Measurements from ENCODE around the gene ADGRL4. TPM values are rescaled to one million over a fixed set of nuclear protein-coding genes. Genes with fewer than 3 reads are reported as not detected.

Gene ADGRL4
- total RNA-seq, 1 experiment from 2014 or later = 0.10 TPM

DNA sequence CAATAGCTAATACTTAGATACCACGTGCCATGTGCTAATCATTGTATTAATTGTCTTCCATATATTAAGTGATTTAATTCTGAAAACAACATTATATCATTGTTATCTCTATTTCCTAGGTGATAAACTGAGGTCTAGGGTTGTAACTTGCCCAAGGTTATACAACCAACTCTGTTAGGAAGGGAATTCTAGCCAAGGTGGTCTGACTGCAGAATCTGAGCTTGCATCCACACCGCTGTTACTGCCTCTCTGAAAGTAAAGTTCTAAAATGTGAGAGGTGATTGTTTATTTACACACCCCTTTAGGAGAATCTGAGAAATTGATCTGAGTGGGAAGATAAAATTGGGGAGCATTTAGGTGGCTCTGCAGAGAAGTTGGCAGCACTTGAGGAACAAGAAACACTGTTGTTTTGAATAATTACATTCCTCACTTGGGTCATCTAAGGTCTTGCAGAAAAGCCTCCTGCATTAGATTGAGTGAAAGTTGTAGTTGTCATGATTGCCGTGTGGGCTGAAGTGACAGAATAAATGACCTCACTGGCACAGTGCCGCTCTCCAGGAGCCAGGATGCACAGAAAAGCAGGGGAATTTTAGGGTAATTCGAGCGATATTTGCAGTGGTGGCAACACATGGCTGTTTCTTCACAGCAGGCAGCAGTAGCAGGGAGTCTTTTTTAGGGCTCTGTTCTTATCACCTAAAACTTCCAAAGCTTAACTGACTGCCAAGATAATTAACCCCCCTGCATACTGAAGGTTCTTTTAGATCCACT lies 121.7 kb downstream of the ADGRL4 start:
- no peak for DNase-seq (ENCODE audit: low read depth, low spot score)
- Histone ChIP-seq H3K4me1 (ENCODE audit: control insufficient read depth in 1 of 2, insufficient read depth in 2 of 2, low read length in 2 of 2) (no peaks in the 10 kb centered on the region), H3K9ac (ENCODE audit: low read length) (no peak overlapping the region), H2AFZ (ENCODE audit: low read depth, low read length, poor library complexity, severe bottlenecking) (no peak overlapping the region), H3K4me3 (replicated peaks in 1 of 2; ENCODE audit: low read depth in 1 of 2, low read length in 2 of 2) (no peak overlapping the region), H4K20me1 (ENCODE audit: insufficient read depth) (no peaks in the 10 kb centered on the region), H3K36me3 (ENCODE audit: control insufficient read depth in 1 of 2, insufficient read depth in 2 of 2, low read length in 2 of 2) (no peaks in the 10 kb centered on the region), H3K4me2 (ENCODE audit: low read length) (no peak overlapping the region), H3K27ac (ENCODE audit: low read depth, low read length) (no peak overlapping the region), H3K9me2 (ENCODE audit: insufficient read depth) (no peaks in the 10 kb centered on the region), H3K27me3 (ENCODE audit: insufficient read depth, low read length) (no peaks in the 10 kb centered on the region), H3K9me3 (ENCODE audit: control insufficient read depth in 1 of 2, insufficient read depth in 1 of 2, low read depth in 1 of 2, low read length in 2 of 2) (no peaks in the 10 kb centered on the region), H3K79me2 (ENCODE audit: insufficient read depth, low read length) (no peaks in the 10 kb centered on the region)
- intact Hi-C loops (cut with micrococcal nuclease) = no loop called here
- BruUV-seq (replicated peaks) = no TSS peak
- POLR2A ChIA-PET = no interaction called here
- CTCF ChIA-PET = no interaction called here
- RAD21 ChIA-PET (ENCODE audit: low non-redundant PET in 1 of 2, low total read pairs in 2 of 2, uncharacterized antibody in 2 of 2, unreplicated experiment in 2 of 2) = no interaction called here
- ATAC-seq = no peak
- TF ChIP-seq EZH2 (IDR thresholded peaks at IDR 0.05) (no peak), ZFX (IDR thresholded peaks at IDR 0.05) (no peak), CEBPB (IDR thresholded peaks at IDR 0.05; ENCODE audit: low read depth) (no peak), EGR1 (IDR thresholded peaks at IDR 0.05; ENCODE audit: low read depth) (no peak), SIN3A (IDR thresholded peaks at IDR 0.05; ENCODE audit: low read depth) (no peak), SRF (IDR thresholded peaks at IDR 0.05; ENCODE audit: low read depth) (no peak), CBX3 (IDR thresholded peaks at IDR 0.05; ENCODE audit: low read depth) (no peak), RAD21 (IDR thresholded peaks at IDR 0.05; ENCODE audit: low read depth) (no peak), YY1 (IDR thresholded peaks at IDR 0.05; ENCODE audit: extremely low read depth, insufficient replicate concordance, low read depth, low read length) (no peak), JUND (IDR thresholded peaks at IDR 0.05) (no peak), TCF7L2 (IDR thresholded peaks at IDR 0.05; ENCODE audit: borderline replicate concordance, extremely low read depth, insufficient read depth, insufficient read length) (no peak), SP1 (IDR thresholded peaks at IDR 0.05; ENCODE audit: low read depth) (no peak)
- TF ChIP-seq, protein P1, sequence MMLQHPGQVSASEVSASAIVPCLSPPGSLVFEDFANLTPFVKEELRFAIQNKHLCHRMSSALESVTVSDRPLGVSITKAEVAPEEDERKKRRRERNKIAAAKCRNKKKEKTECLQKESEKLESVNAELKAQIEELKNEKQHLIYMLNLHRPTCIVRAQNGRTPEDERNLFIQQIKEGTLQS (IDR thresholded peaks at IDR 0.05) = no peak
- TF ChIP-seq, protein P2, sequence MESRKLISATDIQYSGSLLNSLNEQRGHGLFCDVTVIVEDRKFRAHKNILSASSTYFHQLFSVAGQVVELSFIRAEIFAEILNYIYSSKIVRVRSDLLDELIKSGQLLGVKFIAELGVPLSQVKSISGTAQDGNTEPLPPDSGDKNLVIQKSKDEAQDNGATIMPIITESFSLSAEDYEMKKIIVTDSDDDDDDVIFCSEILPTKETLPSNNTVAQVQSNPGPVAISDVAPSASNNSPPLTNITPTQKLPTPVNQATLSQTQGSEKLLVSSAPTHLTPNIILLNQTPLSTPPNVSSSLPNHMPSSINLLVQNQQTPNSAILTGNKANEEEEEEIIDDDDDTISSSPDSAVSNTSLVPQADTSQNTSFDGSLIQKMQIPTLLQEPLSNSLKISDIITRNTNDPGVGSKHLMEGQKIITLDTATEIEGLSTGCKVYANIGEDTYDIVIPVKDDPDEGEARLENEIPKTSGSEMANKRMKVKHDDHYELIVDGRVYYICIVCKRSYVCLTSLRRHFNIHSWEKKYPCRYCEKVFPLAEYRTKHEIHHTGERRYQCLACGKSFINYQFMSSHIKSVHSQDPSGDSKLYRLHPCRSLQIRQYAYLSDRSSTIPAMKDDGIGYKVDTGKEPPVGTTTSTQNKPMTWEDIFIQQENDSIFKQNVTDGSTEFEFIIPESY (IDR thresholded peaks at IDR 0.05; ENCODE audit: extremely low read depth, insufficient replicate concordance, low read length) = no peak
- TF ChIP-seq, protein P3, sequence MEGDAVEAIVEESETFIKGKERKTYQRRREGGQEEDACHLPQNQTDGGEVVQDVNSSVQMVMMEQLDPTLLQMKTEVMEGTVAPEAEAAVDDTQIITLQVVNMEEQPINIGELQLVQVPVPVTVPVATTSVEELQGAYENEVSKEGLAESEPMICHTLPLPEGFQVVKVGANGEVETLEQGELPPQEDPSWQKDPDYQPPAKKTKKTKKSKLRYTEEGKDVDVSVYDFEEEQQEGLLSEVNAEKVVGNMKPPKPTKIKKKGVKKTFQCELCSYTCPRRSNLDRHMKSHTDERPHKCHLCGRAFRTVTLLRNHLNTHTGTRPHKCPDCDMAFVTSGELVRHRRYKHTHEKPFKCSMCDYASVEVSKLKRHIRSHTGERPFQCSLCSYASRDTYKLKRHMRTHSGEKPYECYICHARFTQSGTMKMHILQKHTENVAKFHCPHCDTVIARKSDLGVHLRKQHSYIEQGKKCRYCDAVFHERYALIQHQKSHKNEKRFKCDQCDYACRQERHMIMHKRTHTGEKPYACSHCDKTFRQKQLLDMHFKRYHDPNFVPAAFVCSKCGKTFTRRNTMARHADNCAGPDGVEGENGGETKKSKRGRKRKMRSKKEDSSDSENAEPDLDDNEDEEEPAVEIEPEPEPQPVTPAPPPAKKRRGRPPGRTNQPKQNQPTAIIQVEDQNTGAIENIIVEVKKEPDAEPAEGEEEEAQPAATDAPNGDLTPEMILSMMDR (IDR thresholded peaks at IDR 0.05 in 2 of 3, conservative IDR thresholded peaks at IDR 0.05 in 1 of 3; ENCODE audit: borderline replicate concordance in 1 of 3, insufficient read depth in 1 of 3, low read depth in 2 of 3, low read length in 2 of 3) = no peak
- TF ChIP-seq, protein P4, sequence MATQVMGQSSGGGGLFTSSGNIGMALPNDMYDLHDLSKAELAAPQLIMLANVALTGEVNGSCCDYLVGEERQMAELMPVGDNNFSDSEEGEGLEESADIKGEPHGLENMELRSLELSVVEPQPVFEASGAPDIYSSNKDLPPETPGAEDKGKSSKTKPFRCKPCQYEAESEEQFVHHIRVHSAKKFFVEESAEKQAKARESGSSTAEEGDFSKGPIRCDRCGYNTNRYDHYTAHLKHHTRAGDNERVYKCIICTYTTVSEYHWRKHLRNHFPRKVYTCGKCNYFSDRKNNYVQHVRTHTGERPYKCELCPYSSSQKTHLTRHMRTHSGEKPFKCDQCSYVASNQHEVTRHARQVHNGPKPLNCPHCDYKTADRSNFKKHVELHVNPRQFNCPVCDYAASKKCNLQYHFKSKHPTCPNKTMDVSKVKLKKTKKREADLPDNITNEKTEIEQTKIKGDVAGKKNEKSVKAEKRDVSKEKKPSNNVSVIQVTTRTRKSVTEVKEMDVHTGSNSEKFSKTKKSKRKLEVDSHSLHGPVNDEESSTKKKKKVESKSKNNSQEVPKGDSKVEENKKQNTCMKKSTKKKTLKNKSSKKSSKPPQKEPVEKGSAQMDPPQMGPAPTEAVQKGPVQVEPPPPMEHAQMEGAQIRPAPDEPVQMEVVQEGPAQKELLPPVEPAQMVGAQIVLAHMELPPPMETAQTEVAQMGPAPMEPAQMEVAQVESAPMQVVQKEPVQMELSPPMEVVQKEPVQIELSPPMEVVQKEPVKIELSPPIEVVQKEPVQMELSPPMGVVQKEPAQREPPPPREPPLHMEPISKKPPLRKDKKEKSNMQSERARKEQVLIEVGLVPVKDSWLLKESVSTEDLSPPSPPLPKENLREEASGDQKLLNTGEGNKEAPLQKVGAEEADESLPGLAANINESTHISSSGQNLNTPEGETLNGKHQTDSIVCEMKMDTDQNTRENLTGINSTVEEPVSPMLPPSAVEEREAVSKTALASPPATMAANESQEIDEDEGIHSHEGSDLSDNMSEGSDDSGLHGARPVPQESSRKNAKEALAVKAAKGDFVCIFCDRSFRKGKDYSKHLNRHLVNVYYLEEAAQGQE (IDR thresholded peaks at IDR 0.05; ENCODE audit: low read depth) = no peak

All from HCT116 (cell line).